Measurements from ENCODE around the gene DOCK3.

DOCK3 gene

DNA sequence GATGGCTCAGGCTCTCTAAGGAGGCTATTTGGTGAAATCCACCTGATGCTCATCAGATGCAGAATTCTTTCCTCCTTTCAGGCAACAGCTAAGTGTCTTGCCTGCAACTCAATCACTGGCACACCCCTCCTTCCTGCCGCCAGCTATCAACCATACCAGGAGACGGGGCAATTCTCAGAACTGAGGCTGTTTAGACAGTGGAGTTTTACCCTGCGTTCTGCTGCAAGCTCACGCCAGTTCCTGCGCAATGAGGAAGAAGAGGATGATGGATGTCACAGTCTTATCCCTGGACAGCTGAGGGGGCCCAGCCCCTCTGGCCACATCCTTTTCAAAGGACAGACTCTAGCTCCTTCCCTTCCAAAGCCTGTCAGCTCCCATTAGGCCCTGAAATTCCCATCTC, 703.3 kb downstream of the DOCK3 start:
- Histone ChIP-seq H3K4me3 (ENCODE audit: low read depth, low read length) (no peak overlapping the region), H3K36me3 (no peaks in the 10 kb centered on the region), H3K27me3 (ENCODE audit: insufficient read depth, low read depth, severe bottlenecking) (no peaks in the 10 kb centered on the region), H3K9me3 (ENCODE audit: severe bottlenecking) (no peaks in the 10 kb centered on the region), H3K27ac (no peak overlapping the region)
- TF ChIP-seq, protein P1, sequence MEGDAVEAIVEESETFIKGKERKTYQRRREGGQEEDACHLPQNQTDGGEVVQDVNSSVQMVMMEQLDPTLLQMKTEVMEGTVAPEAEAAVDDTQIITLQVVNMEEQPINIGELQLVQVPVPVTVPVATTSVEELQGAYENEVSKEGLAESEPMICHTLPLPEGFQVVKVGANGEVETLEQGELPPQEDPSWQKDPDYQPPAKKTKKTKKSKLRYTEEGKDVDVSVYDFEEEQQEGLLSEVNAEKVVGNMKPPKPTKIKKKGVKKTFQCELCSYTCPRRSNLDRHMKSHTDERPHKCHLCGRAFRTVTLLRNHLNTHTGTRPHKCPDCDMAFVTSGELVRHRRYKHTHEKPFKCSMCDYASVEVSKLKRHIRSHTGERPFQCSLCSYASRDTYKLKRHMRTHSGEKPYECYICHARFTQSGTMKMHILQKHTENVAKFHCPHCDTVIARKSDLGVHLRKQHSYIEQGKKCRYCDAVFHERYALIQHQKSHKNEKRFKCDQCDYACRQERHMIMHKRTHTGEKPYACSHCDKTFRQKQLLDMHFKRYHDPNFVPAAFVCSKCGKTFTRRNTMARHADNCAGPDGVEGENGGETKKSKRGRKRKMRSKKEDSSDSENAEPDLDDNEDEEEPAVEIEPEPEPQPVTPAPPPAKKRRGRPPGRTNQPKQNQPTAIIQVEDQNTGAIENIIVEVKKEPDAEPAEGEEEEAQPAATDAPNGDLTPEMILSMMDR (IDR thresholded peaks at IDR 0.05; ENCODE audit: low read depth, low read length) = no peak
- no peak for DNase-seq

DNA sequence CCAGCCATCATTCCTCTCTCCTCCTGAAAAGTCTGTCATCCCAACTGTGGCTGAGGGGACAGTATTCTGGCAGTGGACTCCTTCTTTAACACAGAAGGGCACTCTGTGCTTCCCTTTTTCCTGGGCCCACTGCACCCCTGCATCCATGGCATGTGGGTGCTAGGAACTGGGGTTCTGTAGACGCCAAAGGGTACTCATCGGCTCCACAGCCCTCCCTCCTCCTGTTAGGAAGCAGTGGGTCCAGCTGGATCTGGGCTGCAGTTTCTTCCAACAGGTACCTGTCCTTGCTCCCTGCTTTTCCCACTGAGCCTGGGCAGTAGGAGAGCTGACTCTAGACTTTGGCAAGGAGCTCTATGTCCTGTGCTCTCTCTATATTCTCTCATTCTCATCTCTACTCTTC, 704.0 kb downstream of the DOCK3 start:
- TF ChIP-seq, protein P1 (IDR thresholded peaks at IDR 0.05; ENCODE audit: low read depth, low read length) = no peak
- Histone ChIP-seq H3K27ac (no peak overlapping the region), H3K36me3 (no peaks in the 10 kb centered on the region), H3K9me3 (ENCODE audit: severe bottlenecking) (no peaks in the 10 kb centered on the region), H3K4me3 (ENCODE audit: low read depth, low read length) (no peak overlapping the region), H3K27me3 (ENCODE audit: insufficient read depth, low read depth, severe bottlenecking) (no peaks in the 10 kb centered on the region)
- DNase-seq = no peak

DNA sequence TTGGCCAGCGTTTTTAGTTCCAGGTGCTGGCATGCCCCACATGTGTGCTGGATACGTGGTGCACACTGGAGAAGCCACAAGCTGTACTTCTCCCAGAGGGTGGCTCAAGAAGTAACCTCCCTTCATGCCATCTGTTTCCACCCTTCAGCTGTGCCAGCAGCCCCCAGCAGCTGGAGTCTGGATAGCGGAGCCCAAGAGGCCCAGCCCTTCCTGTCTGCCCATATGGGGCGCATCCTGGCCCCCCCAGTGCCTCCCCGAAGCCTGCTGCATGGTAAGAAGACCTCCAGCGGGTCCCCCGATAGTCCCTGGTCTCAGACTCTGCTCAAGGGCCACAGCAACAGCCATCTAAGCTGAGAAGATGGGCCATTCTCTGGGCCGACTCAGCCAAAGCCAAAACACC, 704.6 kb downstream of the DOCK3 start:
- DNase-seq = no peak
- TF ChIP-seq, protein P1 (IDR thresholded peaks at IDR 0.05; ENCODE audit: low read depth, low read length) = no peak
- no peak overlapping the region for H3K27ac ChIP-seq

DNA sequence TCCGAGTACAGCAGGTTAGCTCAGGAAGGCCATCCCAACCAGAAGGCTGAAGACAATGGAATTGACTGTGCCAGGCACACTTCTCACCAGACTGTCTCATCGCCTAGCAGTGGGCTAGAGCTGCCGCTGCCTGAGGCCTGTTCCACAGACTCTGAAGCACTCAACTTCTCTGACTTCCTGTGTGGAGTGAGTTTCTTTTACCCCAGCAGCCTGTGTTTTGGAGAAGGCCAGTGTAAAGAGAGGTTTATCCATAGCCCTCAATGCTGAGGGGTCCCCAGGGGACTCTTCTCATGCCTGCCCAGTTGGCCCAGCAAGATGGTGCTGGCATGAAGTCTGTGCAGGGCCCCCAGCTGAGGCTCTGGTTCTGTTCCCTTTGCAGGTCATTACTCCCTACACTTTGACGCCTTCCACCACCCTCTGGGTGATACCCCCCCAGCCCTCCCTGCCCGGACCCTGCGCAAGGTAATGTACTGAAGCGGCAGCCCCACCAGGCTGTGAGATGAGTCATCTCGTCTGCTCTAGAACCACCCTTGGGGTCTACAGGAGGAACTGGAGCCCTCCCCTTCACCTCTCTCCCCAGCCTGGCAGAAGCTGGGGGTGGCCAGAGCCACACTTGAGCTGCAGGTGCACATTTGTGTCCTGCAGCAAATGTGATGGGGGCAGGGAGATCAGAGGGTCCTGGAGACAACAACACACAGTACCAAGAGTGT, 705.2 kb downstream of the DOCK3 start:
- no peak for DNase-seq

More for the DNA sequence above, 704.6 kb downstream of the DOCK3 start:
- H3K27me3 ChIP-seq (ENCODE audit: insufficient read depth, low read depth, severe bottlenecking) = no peaks in the 10 kb centered on the region
- peaks cover under 1% of the 10 kb centered on the region for H3K36me3 ChIP-seq
- H3K9me3 ChIP-seq (ENCODE audit: severe bottlenecking) = no peaks in the 10 kb centered on the region
- H3K4me3 ChIP-seq (ENCODE audit: low read depth, low read length) = no peak overlapping the region

DNA sequence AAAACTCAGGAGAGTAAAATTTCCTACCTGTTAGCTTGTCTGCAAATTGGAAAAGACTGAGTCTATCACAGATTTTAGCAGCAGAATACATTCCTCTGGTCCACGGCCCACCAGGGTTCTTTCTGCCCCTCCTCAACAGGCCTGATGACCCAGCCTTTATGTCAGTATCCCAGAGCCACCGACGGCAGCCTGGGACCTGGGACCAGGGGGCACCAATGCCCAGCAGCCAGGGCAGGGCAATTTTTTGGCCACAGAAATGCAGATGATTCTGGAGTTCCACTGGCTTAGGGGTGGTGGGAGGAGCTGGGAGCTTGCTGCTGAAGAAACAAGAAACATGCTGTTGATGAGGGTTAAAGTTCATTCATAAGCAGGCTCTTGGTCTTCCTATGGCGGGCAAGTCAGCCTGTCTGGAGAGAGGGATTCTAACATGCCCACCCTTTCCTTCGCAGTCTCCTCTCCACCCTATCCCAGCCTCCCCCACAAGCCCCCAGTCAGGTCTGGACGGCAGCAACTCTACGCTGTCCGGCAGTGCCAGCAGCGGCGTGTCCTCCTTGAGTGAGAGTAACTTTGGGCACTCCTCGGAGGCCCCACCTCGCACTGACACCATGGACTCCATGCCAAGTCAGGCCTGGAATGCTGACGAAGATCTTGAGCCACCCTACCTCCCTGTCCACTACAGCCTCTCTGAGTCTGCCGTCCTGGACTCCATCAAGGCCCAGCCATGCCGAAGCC, 706.0 kb downstream of the DOCK3 start:
- Histone ChIP-seq H3K36me3 (peaks cover 8% of the 10 kb centered on the region), H3K27me3 (ENCODE audit: insufficient read depth, low read depth, severe bottlenecking) (no peaks in the 10 kb centered on the region), H3K4me3 (ENCODE audit: low read depth, low read length) (no peak overlapping the region), H3K27ac (no peak overlapping the region), H3K9me3 (ENCODE audit: severe bottlenecking) (no peaks in the 10 kb centered on the region)
- TF ChIP-seq, protein P1 (IDR thresholded peaks at IDR 0.05; ENCODE audit: low read depth, low read length) = no peak
- DNase-seq = no peak

More for the DNA sequence above, 705.2 kb downstream of the DOCK3 start:
- no peaks in the 10 kb centered on the region for H3K27me3 ChIP-seq (ENCODE audit: insufficient read depth, low read depth, severe bottlenecking)
- no peak overlapping the region for H3K4me3 ChIP-seq (ENCODE audit: low read depth, low read length)
- H3K9me3 ChIP-seq (ENCODE audit: severe bottlenecking) = no peaks in the 10 kb centered on the region
- no peak overlapping the region for H3K27ac ChIP-seq
- peaks cover 6% of the 10 kb centered on the region for H3K36me3 ChIP-seq
- TF ChIP-seq, protein P1 (IDR thresholded peaks at IDR 0.05; ENCODE audit: low read depth, low read length) = no peak
